Kidney epithelial cell (primary cell): ENCODE results near the gene TSPAN10. TPM values are rescaled to one million over a fixed set of nuclear protein-coding genes. Genes with fewer than 3 reads are reported as not detected.
A peak's percentile ranks its signal among the peaks of the same experiment; 100 is the strongest.

ENCODE experiments used
- DNase-seq: peaks from one replicate; pipeline ENCODE4 v3.0.0-alpha.2; 2010; ENCODE audit warnings: low read depth
- H3K27me3 ChIP-seq: 2 replicates; pipeline ENCODE4 v1.6.0; 2011; ENCODE audit warnings: low read length; ENCODE audit not compliant: control insufficient read depth, insufficient read depth
- H3K36me3 ChIP-seq: 2 replicates; pipeline ENCODE4 v1.5.1; 2011; ENCODE audit warnings: low read length; ENCODE audit not compliant: control insufficient read depth, insufficient read depth
- H3K4me3 ChIP-seq: 2 replicates; pipeline ENCODE4 v1.5.1; 2011; ENCODE audit warnings: low read depth, mild to moderate bottlenecking, control low read depth, low read length
- CTCF ChIP-seq: IDR thresholded peaks from 2 replicates; pipeline ENCODE4 v1.5.1; 2011; ENCODE audit warnings: mild to moderate bottlenecking, moderate library complexity, low read length, control low read depth, inconsistent platforms; ENCODE audit not compliant: insufficient read depth, poor library complexity, severe bottlenecking
- total RNA-seq: library from RNA; depleted of rRNA; stranded (reverse); fragments of >200 nt; gene quantifications from 2 replicates; pipeline ENCODE4 v1.2.3, GENCODE V29; 2015

Gene TSPAN10
- total RNA-seq, 1 donor from 2014 or later = 0.17 TPM

- no peak for DNase-seq
- Histone ChIP-seq H3K4me3 (no peak overlapping the region), H3K36me3 (no peaks in the 10 kb centered on the region), H3K27me3 (peaks cover 24% of the 10 kb centered on the region)
- no peak for TF ChIP-seq CTCF
Measured at GRCh38 chr17:81647640-81648012, 10.6 kb downstream of the TSPAN10 start.

- DNase-seq = no peak
- TF ChIP-seq CTCF = no peak
- H3K27me3 ChIP-seq = peaks cover 24% of the 10 kb centered on the region
- H3K36me3 ChIP-seq = no peaks in the 10 kb centered on the region
- no peak overlapping the region for H3K4me3 ChIP-seq
Measured at GRCh38 chr17:81648013-81648706, 11.2 kb downstream of the TSPAN10 start.

GRCh38 chr17:81648707-81649085 is 11.7 kb downstream of the TSPAN10 start:
- TF ChIP-seq CTCF = no peak
- Histone ChIP-seq H3K36me3 (no peaks in the 10 kb centered on the region), H3K27me3 (peaks cover 24% of the 10 kb centered on the region), H3K4me3 (no peak overlapping the region)
- DNase-seq = no peak

GRCh38 chr17:81650951-81651350 is 14.0 kb downstream of the TSPAN10 start:
- no peak for DNase-seq
- Histone ChIP-seq H3K4me3 (no peak overlapping the region), H3K36me3 (no peaks in the 10 kb centered on the region), H3K27me3 (peaks cover 24% of the 10 kb centered on the region)
- no peak for TF ChIP-seq CTCF

DNA sequence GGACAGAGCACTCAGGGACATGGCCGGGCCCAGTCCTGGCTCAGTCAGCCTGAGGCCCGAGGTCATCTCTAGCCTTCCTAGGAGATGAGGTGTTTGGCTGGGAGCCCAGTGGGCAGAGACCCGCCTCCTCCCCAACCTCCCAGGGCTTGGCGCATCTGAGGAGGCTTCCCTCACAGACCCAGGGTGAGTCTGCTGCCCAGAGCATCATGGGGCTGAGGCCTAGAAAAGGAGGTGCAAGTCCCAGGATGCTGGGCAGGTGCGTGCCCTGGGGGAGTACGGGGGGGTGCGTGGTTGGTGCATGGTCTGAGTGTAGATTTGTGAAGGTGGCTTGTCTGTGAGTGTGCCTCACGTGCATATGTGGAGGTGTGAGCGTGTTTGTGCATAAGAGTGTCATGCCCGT is 14.7 kb downstream of the TSPAN10 start:
- TF ChIP-seq CTCF = no peak
- DNase-seq = peak; percentile 28
- H3K4me3 ChIP-seq = no peak overlapping the region
- H3K36me3 ChIP-seq = no peaks in the 10 kb centered on the region
- peaks cover 23% of the 10 kb centered on the region for H3K27me3 ChIP-seq

- DNase-seq = no peak
- H3K4me3 ChIP-seq = no peak overlapping the region
- TF ChIP-seq CTCF = no peak
Measured at GRCh38 chr17:81652906-81653771, 16.1 kb downstream of the TSPAN10 start.

More at GRCh38 chr17:81652906-81653771, 16.1 kb downstream of the TSPAN10 start:
- Histone ChIP-seq H3K36me3 (no peaks in the 10 kb centered on the region), H3K27me3 (peaks cover 10% of the 10 kb centered on the region)
